Fibroblast of peridontal ligament (primary cell): ENCODE measurements around the gene NUMB.

Source experiments
- DNase-seq: peaks from one replicate; pipeline ENCODE4 v3.0.0-alpha.2; 2010; ENCODE audit errors: extremely low read depth

NUMB gene

GRCh38 chr14:73232984-73233383 lies 225.4 kb downstream of the NUMB start:
- DNase-seq: no peak

- no peak for DNase-seq
Measured at GRCh38 chr14:73231981-73232851, 226.1 kb downstream of the NUMB start.

- no peak for DNase-seq
Measured at GRCh38 chr14:73230051-73230450, 228.3 kb downstream of the NUMB start.

- DNase-seq: peak; percentile 80
Measured at GRCh38 chr14:73227812-73228781, 230.2 kb downstream of the NUMB start.

- DNase-seq: no peak
Measured at GRCh38 chr14:73225496-73225895, 232.8 kb downstream of the NUMB start.
